Measurements from ENCODE around the gene CLK3.
"Not testable (repeated sequence)": the region's sequence is repeated elsewhere in the genome, so short reads cannot be mapped to it uniquely, and the experiment has no call there.

The CLK3 gene

GRCh38 chr15:74643665-74644204 lies 28.1 kb downstream of the CLK3 start:
- DNase-seq (ENCODE audit: low spot score) = no peak

- no peak for DNase-seq (ENCODE audit: low spot score)
These were observed 30.8 kb downstream of the CLK3 start for GRCh38 chr15:74646480-74646879.

- no peak for DNase-seq (ENCODE audit: low spot score)
These were observed 32.6 kb downstream of the CLK3 start for GRCh38 chr15:74648051-74648842.

- no peak for DNase-seq (ENCODE audit: low spot score)
These were observed 35.7 kb downstream of the CLK3 start for GRCh38 chr15:74651242-74651741.

GRCh38 chr15:74653426-74654102 lies 37.9 kb downstream of the CLK3 start:
- peak; percentile 23 for DNase-seq (ENCODE audit: low spot score)

DNA sequence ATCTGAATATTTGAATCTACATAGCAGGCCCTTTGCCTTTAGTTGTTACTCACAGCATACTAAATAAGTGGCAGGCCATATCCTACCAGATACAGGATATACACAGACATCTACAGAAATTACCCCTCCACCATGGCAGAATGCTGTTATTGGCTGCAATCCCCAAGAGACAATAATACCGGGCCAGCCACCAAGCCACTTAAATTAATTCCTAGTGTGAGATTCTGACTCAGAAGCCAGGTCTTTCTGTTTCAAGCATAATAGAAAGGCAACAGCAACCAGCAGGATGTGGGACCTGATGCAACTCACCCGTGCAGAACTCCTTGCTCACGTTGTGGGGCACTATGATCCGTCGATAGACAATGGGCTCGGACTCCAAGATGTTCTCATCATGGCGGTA lies 39.8 kb downstream of the CLK3 start:
- DNase-seq (ENCODE audit: low spot score) = no peak

DNA sequence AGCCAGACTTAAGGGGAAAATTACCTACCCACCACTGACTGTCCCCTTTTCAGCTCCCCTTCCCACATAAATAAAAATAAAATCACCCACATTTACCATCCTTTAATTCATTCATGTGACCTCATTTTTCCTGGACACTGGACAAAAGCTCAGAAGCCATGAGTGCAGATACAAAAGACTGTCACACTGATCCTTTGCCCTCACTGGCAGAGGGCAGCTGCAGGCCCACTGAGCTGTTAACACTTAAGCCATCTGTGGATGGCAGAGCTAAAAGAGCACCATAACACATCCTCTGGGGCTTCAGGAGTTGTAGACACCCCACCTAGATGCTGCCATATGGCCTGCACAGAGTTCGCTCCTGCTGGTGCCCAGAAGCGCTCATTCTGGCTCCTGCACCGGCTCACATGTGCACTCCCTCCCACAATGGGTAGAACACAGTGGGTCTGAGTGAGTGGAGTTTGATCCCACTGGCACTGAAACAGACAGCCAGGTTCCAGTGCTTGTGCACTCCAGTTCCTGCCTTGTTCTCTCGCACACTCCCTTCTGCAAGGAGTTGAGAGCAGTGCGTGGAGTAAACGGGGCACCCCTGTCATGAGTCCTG lies 41.4 kb downstream of the CLK3 start:
- DNase-seq (ENCODE audit: low spot score) = no peak

DNA sequence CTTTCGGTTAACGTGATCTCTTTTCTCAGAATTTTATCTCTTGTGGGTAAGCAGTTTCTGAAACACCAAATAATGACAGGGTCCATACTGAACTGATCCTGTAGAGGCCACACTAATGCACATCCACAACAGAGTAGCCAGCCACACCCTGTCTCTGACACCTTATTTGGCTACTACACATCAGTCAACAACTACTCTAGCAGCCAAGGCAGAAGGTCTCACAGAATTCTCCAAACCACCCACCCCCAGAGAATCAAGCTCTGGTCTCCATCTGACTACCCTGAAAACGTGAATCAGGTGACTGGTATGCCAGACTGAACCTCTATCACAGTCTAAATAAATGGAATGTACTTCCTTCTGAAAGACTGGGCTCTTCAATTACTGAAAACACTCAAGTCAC lies 42.2 kb downstream of the CLK3 start:
- no peak for DNase-seq (ENCODE audit: low spot score)

DNA sequence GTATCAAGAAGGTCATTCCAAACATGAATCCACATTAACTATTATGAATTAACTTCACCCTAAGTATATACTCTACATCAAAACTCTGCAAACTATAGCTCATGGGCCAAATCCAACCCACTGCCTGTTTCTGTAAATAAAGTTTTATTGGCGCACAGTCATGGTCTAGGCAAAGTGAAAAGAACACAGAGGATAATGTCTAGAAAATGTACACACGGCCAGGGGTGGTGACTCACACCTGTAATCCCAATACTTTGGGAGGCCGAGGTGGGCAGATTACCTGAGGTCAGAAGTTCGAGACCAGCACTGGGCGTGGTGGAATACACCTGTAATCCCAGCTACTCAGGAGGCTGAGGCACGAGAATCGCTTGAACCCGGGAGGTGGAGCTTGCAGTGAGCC lies 45.6 kb downstream of the CLK3 start:
- DNase-seq (ENCODE audit: low spot score) = not testable (repeated sequence)

DNA sequence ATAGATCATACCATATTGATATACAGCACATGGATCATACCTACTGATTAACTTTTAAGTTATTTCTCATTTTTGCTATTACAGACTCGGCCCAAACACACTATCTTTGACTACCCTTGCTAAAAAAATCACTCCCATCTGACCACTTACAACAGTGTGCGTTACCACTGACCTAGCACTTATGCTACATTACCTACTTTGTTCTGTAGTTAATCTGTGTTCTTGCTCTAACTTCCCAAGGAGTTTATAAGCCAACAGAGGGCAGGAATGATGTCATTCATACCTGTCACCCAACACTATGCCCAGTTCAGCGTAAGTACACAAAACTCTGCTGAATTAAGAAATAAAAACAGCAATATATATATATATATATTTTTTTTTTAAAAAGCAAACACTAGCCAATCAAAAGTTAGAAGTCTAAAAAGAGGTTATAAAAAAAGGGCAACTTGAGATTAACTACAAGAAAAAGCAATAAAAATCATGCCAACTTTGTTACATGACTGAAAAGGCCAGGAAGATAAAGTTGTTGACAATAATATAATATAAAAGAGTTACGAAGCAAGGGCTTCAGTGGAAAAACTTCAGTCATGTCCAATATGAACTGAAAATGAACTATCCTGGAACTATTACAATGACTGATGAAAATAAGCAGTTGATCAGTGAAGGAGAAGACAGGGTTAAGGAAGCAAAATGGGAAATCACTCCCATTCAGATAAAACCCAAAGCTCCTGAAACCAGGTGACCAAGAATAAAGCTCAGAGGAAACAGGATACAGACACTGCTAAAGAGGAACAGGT lies 46.6 kb downstream of the CLK3 start:
- DNase-seq (ENCODE audit: low spot score) = no peak

- DNase-seq (ENCODE audit: low spot score) = no peak
These were observed 47.8 kb downstream of the CLK3 start for GRCh38 chr15:74663303-74664027.

DNA sequence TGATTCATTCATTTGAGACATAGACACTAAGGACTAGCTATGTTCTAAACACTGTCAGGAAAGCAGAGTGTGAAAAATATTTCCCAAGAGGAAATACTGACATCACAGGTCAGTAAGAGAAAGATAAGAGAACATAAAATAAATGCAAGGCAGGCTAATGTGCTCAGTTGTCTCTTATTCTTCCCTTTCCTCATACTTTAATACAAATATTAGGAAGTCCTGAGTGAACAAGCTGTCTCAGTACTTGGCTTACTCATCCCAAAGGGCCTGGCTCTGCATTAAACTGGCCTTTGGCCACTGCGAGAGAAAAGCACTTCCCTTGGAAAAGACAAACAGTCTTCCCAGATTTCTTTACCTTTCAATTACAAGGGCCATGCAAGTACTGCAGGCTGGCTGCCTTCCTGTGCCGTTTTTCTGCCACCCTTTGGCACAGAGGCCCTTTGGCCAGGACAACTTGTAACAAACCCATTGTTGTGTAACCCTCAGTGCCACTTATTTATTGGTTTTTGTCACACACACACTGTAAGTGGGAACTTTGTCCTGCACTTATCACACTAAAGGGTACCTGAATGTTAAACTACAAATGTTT lies 48.5 kb downstream of the CLK3 start:
- no peak for DNase-seq (ENCODE audit: low spot score)

- DNase-seq (ENCODE audit: low spot score) = no peak
These were observed 49.0 kb downstream of the CLK3 start for GRCh38 chr15:74664670-74665069.

DNA sequence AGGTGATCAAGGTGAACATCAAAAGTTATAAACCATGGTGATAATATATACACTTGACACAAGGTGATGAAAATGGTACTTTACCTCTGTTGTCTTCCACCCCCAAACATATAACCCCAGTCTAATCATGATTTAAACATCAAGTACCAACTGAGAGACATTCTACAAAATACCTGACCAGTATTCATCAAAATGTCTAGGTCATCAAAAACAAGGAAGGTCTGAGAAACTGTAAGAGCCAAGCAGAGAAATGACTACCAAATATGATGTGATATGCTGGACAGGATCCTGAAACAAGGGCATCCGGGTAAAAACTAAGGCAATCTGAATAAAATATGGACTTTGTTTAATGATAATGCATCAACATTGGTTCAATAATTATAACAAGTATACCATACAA lies 52.3 kb downstream of the CLK3 start:
- DNase-seq (ENCODE audit: low spot score) = no peak

- no peak for DNase-seq (ENCODE audit: low spot score)
These were observed 54.0 kb downstream of the CLK3 start for GRCh38 chr15:74669627-74670026.

GRCh38 chr15:74674161-74674560 lies 58.5 kb downstream of the CLK3 start:
- no peak for DNase-seq (ENCODE audit: low spot score)

DNA sequence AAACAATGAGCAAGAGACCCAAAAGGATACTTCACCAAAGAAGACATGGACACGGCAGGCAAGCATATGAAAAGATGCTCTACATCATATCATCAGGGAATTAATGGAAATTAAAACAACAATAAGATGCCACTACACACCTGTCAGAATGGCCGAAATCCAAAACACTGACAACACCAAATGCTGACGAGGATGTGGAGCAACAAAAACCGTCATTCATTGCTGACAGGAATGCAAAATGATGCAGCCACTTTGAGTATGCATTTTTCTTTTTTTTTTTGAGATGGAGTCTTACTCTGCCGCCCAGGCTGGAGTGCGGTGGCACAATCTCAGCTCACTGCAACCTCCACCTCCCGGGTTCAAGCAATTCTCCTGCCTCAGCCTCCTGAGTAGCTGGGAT lies 61.2 kb downstream of the CLK3 start:
- no peak for DNase-seq (ENCODE audit: low spot score)

All from hematopoietic multipotent progenitor cell treated with erythropoietin and hydrocortisone succinate and interleukin-3 and kit ligand, for 15 days (in vitro differentiated cells).